AG04449 (cell line): Measurements from ENCODE around the gene PPM1A.

ENCODE experiments used
- CTCF ChIA-PET: fragments of 350-600 bp; formaldehyde crosslinking; extraction: SDS; loops from one replicate; lab custom pipeline; 2021; ENCODE audit warnings: antibody characterized with exemption; lab: Yijun Ruan, JAX
- POLR2A ChIA-PET: fragments of 400-600, 350-600 bp; formaldehyde crosslinking; extraction: SDS; loops from one replicate; lab custom pipeline; 2020; ENCODE audit warnings: antibody characterized with exemption, inconsistent platforms; lab: Yijun Ruan, JAX
- DNase-seq: peaks from one replicate; pipeline ENCODE4 v3.0.0-alpha.2; 2010; ENCODE audit warnings: low read depth, low spot score
- H3K4me3 ChIP-seq: 2 replicates; pipeline ENCODE4 v1.5.1; 2011; ENCODE audit warnings: low read depth, mild to moderate bottlenecking, control low read depth, low read length
- TF ChIP-seq, protein P1 (sequence below): IDR thresholded peaks from one replicate; pipeline ENCODE4 v1.5.1; 2011; ENCODE audit warnings: mild to moderate bottlenecking, moderate library complexity, low read length, control low read depth, inconsistent platforms; ENCODE audit not compliant: insufficient read depth; ENCODE audit errors: missing control alignments

The PPM1A gene

DNA sequence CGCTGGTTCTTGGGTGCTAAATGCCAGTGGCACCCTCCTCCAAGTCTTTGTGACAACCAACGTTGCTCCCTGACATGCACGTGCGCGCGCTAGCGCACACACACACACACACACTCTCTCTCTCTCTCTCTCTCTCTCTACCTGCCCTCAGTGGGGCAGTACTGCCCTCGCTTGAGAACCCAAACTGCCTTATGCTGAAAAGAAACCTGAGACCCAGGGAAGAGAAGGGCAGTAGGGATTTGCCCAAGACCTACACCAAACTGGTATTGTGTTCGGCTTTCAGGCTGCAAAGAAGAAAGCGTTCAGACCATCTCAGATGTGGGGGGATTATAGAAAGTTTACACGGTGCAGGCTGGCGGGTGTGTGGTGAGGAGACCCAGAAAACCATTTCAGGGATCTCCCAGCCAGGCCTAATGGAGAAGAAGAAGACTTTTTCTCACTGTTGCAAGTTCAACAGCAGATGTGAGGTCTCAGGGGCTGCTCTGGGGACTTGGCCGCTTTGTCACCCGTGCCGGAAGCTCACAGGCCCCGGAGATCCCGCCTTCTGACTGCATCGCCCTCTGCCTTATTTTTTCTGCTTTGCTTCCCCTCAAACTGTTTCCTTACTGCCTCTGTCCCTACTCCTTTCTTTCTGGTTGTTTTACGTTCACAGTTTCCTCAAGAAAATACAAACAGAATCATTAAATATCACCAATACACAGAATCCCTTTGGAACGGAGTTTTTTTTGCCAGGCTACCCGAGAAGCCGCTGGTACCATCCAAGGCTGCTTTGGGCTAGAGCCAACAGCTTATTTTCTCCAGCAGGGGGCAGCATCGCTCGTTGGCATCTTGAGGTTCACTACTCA is 82.4 kb downstream of the PPM1A start:
- ChIA-PET CTCF (interaction anchor here (0.6 to 3.9 kb wide), 22 partner anchors 9 to 962 kb away, joined by 3 to 23 read pairs (median 4); no protein-coding TSS in a partner anchor), POLR2A (interaction anchor here (0.6 kb wide), 1 partner anchor 702 kb away, joined by 3 read pairs; no protein-coding TSS in a partner anchor)
- H3K4me3 ChIP-seq, result peak overlapping the region; percentile 42
- TF ChIP-seq, protein P1, sequence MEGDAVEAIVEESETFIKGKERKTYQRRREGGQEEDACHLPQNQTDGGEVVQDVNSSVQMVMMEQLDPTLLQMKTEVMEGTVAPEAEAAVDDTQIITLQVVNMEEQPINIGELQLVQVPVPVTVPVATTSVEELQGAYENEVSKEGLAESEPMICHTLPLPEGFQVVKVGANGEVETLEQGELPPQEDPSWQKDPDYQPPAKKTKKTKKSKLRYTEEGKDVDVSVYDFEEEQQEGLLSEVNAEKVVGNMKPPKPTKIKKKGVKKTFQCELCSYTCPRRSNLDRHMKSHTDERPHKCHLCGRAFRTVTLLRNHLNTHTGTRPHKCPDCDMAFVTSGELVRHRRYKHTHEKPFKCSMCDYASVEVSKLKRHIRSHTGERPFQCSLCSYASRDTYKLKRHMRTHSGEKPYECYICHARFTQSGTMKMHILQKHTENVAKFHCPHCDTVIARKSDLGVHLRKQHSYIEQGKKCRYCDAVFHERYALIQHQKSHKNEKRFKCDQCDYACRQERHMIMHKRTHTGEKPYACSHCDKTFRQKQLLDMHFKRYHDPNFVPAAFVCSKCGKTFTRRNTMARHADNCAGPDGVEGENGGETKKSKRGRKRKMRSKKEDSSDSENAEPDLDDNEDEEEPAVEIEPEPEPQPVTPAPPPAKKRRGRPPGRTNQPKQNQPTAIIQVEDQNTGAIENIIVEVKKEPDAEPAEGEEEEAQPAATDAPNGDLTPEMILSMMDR, result peak; percentile 58
- DNase-seq, result no peak

DNA sequence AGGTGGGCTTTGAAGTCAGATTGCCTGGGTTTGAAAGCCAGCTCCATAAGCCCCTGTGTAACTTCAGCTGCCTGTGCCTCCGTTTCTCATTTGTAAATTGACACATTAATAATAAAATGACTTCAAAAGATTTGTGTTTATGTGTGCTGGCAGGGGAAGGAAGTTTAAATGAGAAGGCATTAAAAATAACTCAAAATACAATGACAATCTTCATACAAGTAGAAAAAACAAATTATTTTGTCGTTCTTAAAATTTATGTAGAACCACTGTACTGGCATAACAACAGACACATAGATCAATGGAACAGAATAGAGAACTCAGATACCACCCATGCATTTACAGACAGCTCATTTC is 83.0 kb downstream of the PPM1A start:
- DNase-seq, result no peak
- ChIA-PET POLR2A (interaction anchor here (0.6 kb wide), 1 partner anchor 701 kb away, joined by 3 read pairs; no protein-coding TSS in a partner anchor), CTCF (interaction anchor here (0.6 to 3.9 kb wide), 22 partner anchors 10 to 961 kb away, joined by 3 to 23 read pairs (median 4); no protein-coding TSS in a partner anchor)
- H3K4me3 ChIP-seq, result no peak overlapping the region
- TF ChIP-seq, protein P1, result no peak

DNA sequence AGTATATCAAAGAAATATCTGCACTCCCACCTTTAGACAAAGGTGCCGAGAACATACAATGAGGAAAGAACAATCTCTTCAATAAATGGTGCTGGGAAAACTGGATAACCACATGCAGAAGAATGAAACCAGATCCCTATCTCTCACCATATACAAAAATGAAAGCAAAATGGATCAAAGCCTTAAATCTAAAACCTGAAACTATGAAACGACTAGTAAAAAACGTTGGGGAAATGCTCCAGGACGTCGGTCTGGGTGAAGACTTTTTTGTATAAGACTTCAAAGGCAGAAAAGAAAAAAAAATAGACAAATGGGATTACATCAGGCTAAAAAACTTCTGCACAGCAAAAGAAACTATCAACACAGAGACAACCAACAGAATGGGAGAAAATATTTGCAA is 83.8 kb downstream of the PPM1A start:
- ChIA-PET POLR2A (no interaction called here), CTCF (interaction anchor here (1.4 to 3.9 kb wide), 4 partner anchors 11 to 960 kb away, joined by 4 to 22 read pairs (median 16); no protein-coding TSS in a partner anchor)
- TF ChIP-seq, protein P1, result no peak
- DNase-seq, result no peak
- no peak overlapping the region for H3K4me3 ChIP-seq

DNA sequence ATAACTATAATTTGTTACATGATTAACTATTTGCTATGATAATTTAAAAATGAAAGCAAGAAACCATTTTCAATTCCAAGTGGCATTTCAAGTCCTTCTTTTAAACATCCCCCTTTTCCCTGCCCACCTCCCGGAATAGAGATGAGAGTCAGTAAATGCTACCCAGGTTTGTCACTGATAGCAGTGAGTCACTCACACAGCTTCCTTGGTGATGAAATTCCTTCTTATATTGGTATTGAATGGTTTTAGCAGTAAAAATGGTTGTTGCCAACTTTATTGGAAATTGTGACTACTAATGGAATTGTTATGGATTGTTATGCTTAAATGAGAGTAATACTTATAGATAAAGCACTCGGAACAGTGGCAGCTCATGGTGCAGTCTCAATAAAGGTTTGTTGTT is 90.5 kb downstream of the PPM1A start:
- CTCF ChIA-PET, result interaction anchor here (0.6 to 2.8 kb wide), 2 partner anchors 10 to 12 kb away, joined by 3 to 14 read pairs; no protein-coding TSS in a partner anchor
- POLR2A ChIA-PET, result no interaction called here

DNA sequence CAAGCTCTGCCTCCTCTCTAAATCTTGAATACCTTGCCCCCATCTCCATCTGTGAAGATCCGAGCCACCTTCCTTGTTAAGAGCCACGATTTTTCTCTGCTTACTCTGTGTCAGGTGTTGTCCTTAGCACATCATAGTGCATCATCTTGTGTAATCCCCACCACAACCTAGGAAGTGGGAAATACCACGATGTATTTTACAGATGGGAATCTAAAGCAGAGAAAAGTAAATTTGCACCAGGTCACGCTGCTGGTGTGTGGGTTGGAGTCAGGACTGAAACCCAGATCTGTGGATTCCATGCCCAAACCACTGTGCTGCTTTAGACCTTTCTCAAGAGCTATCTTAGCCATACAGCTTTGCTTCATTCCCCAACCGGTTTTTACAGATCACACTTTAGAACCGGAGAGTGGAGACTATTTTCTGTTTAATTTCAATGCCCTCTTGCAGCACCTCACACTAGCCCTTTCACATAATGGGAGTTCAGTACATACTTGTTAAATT is 94.6 kb downstream of the PPM1A start:
- TF ChIP-seq, protein P1, result no peak
- POLR2A ChIA-PET, result no interaction called here
- CTCF ChIA-PET, result interaction anchor here (0.8 kb wide), 1 partner anchor 942 kb away, joined by 3 read pairs; no protein-coding TSS in a partner anchor
- H3K4me3 ChIP-seq, result no peak overlapping the region
- no peak for DNase-seq

More for the DNA sequence above, 90.5 kb downstream of the PPM1A start:
- TF ChIP-seq, protein P1, result no peak
- no peak for DNase-seq
- H3K4me3 ChIP-seq, result no peak overlapping the region

DNA sequence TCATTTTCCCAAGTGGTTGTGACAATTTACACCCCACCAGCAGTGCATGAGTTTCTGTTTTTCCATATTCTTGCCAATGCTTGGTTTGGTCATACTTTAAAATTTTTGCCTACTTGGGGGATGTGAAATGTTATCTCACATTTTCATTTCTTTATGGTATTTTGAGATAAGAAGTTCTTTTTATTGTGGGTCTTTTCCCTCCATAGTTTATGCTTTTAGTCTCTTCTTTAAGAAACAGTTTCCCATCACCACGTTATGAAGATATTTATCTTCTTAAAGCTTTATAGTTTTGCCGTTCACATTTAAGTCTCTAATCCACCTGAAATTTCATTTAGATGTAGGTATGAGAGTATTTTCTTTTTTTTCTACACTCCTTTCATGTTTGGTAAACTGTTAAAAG is 95.7 kb downstream of the PPM1A start:
- no peak for DNase-seq
- TF ChIP-seq, protein P1, result no peak
- ChIA-PET POLR2A (no interaction called here), CTCF (interaction anchor here (1.2 to 6.4 kb wide), 3 partner anchors 13 to 940 kb away, joined by 3 to 97 read pairs (median 19); partner anchors contain the start of gene TMEM30B)
- no peak overlapping the region for H3K4me3 ChIP-seq
